SK-N-SH (cell line): ENCODE measurements around the gene CCDC192.

ENCODE experiments used
- EP300 ChIP-seq, 2 experiments: IDR thresholded peaks; 2 replicates each; pipeline versions ENCODE4 v1.4.0 to v1.6.1; 2012; ENCODE audit warnings: borderline replicate concordance in 1 of 2, low read depth in 1 of 2, low read length in 1 of 2
- FOXM1 ChIP-seq: IDR thresholded peaks from 2 replicates; pipeline ENCODE4 v1.4.0; 2012; ENCODE audit warnings: low read depth, mild to moderate bottlenecking
- MEF2A ChIP-seq: IDR thresholded peaks from 2 replicates; pipeline ENCODE4 v1.4.0; 2012; ENCODE audit warnings: low read depth, borderline replicate concordance
- MXI1 ChIP-seq: IDR thresholded peaks from 2 replicates; pipeline ENCODE4 v1.6.1; 2012; ENCODE audit warnings: mild to moderate bottlenecking, low read depth, low read length, improper control_type of control experiment
- NFIC ChIP-seq: IDR thresholded peaks from 2 replicates; pipeline ENCODE4 v1.4.0; 2012; ENCODE audit warnings: borderline replicate concordance
- POLR2AphosphoS5 ChIP-seq: IDR thresholded peaks from 2 replicates; pipeline ENCODE4 v1.6.1; 2012; ENCODE audit warnings: low read depth, low read length
- RCOR1 ChIP-seq: fragments of 150-350 bp; IDR thresholded peaks from 2 replicates; pipeline ENCODE4 v1.6.1; 2017; ENCODE audit warnings: antibody characterized with exemption, low read length
- RFX5 ChIP-seq: IDR thresholded peaks from 2 replicates; pipeline ENCODE4 v1.6.1; 2012; ENCODE audit warnings: mild to moderate bottlenecking, improper control_type of control experiment, low read length
- SIN3A ChIP-seq: IDR thresholded peaks from 2 replicates; pipeline ENCODE4 v1.6.1; 2012; ENCODE audit warnings: low read depth, mild to moderate bottlenecking, low read length, moderate library complexity, borderline replicate concordance
- SMC3 ChIP-seq: IDR thresholded peaks from 2 replicates; pipeline ENCODE4 v1.6.1; 2012; ENCODE audit warnings: low read depth, low read length, improper control_type of control experiment
- TAF1 ChIP-seq: IDR thresholded peaks from 2 replicates; pipeline ENCODE4 v1.6.1; 2012; ENCODE audit warnings: low read depth, mild to moderate bottlenecking, low read length, moderate library complexity, borderline replicate concordance
- TF ChIP-seq, protein P1 (sequence below): fragments of 200-600 bp; sonication (generic); IDR thresholded peaks from 2 replicates; pipeline ENCODE4 v1.6.1; 2017; ENCODE audit warnings: antibody characterized with exemption, mild to moderate bottlenecking, moderate library complexity
- TF ChIP-seq, protein P2 (sequence below): IDR thresholded peaks from 2 replicates; pipeline ENCODE4 v1.6.1; 2012; ENCODE audit warnings: mild to moderate bottlenecking, low read depth, low read length, moderate library complexity
- TF ChIP-seq, protein P3 (sequence below): IDR thresholded peaks from 2 replicates; pipeline ENCODE4 v1.4.0; 2012; ENCODE audit warnings: low read depth, borderline replicate concordance

DNA sequence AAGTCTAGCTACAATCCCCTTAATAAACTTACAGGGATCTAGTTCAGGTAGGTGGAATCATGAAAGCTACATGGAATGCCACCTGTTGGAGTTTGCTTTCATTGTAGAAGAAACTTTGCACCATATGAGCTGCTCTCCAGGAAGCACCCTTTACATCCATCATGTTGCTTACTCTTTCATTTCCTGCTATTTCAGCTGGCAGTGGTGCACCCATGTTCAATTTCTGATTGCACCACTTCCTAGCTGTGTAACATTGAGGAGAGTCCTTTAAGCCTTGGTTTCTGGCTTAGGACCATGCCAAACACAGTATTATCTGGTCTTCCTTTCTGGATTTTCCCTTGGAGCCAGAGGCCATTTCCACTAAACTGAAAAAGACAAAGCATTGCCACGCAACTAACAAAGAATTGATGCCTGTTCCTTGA is 257.1 kb downstream of the CCDC192 start:
- TF ChIP-seq, protein P1, sequence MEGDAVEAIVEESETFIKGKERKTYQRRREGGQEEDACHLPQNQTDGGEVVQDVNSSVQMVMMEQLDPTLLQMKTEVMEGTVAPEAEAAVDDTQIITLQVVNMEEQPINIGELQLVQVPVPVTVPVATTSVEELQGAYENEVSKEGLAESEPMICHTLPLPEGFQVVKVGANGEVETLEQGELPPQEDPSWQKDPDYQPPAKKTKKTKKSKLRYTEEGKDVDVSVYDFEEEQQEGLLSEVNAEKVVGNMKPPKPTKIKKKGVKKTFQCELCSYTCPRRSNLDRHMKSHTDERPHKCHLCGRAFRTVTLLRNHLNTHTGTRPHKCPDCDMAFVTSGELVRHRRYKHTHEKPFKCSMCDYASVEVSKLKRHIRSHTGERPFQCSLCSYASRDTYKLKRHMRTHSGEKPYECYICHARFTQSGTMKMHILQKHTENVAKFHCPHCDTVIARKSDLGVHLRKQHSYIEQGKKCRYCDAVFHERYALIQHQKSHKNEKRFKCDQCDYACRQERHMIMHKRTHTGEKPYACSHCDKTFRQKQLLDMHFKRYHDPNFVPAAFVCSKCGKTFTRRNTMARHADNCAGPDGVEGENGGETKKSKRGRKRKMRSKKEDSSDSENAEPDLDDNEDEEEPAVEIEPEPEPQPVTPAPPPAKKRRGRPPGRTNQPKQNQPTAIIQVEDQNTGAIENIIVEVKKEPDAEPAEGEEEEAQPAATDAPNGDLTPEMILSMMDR = no peak
- no peak for TF ChIP-seq EP300 (IDR thresholded peaks at IDR 0.05; ENCODE audit: borderline replicate concordance in 1 of 2, low read depth in 1 of 2, low read length in 1 of 2)
- no peak for TF ChIP-seq TAF1
- no peak for TF ChIP-seq MXI1
- no peak for TF ChIP-seq NFIC
- no peak for TF ChIP-seq MEF2A
- TF ChIP-seq POLR2AphosphoS5 = no peak
- no peak for TF ChIP-seq SIN3A
- TF ChIP-seq RFX5 = no peak
- TF ChIP-seq, protein P2, sequence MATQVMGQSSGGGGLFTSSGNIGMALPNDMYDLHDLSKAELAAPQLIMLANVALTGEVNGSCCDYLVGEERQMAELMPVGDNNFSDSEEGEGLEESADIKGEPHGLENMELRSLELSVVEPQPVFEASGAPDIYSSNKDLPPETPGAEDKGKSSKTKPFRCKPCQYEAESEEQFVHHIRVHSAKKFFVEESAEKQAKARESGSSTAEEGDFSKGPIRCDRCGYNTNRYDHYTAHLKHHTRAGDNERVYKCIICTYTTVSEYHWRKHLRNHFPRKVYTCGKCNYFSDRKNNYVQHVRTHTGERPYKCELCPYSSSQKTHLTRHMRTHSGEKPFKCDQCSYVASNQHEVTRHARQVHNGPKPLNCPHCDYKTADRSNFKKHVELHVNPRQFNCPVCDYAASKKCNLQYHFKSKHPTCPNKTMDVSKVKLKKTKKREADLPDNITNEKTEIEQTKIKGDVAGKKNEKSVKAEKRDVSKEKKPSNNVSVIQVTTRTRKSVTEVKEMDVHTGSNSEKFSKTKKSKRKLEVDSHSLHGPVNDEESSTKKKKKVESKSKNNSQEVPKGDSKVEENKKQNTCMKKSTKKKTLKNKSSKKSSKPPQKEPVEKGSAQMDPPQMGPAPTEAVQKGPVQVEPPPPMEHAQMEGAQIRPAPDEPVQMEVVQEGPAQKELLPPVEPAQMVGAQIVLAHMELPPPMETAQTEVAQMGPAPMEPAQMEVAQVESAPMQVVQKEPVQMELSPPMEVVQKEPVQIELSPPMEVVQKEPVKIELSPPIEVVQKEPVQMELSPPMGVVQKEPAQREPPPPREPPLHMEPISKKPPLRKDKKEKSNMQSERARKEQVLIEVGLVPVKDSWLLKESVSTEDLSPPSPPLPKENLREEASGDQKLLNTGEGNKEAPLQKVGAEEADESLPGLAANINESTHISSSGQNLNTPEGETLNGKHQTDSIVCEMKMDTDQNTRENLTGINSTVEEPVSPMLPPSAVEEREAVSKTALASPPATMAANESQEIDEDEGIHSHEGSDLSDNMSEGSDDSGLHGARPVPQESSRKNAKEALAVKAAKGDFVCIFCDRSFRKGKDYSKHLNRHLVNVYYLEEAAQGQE = no peak
- TF ChIP-seq RCOR1 = no peak
- TF ChIP-seq SMC3 = no peak
- no peak for TF ChIP-seq FOXM1
- TF ChIP-seq, protein P3, sequence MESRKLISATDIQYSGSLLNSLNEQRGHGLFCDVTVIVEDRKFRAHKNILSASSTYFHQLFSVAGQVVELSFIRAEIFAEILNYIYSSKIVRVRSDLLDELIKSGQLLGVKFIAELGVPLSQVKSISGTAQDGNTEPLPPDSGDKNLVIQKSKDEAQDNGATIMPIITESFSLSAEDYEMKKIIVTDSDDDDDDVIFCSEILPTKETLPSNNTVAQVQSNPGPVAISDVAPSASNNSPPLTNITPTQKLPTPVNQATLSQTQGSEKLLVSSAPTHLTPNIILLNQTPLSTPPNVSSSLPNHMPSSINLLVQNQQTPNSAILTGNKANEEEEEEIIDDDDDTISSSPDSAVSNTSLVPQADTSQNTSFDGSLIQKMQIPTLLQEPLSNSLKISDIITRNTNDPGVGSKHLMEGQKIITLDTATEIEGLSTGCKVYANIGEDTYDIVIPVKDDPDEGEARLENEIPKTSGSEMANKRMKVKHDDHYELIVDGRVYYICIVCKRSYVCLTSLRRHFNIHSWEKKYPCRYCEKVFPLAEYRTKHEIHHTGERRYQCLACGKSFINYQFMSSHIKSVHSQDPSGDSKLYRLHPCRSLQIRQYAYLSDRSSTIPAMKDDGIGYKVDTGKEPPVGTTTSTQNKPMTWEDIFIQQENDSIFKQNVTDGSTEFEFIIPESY = no peak
